Peyer's patch (tissue), 4 donors: ENCODE results near the gene GRIA4. TPM values are rescaled to one million over a fixed set of nuclear protein-coding genes. Genes with fewer than 3 reads are reported as not detected.
"Not testable (repeated sequence)": the region's sequence is repeated elsewhere in the genome, so short reads cannot be mapped to it uniquely, and the experiment has no call there.

Experiments used
- DNase-seq, 3 donors: peaks; one replicate each; pipeline ENCODE4 v3.0.0-alpha.2; 2017 to 2019
- H3K27ac ChIP-seq, 4 donors: fragments of 200-600 bp; sonication (generic); one replicate each; pipeline ENCODE4 v1.5.1; 2016 to 2019
- H3K27me3 ChIP-seq, 2 donors: fragments of 200-600 bp; sonication (generic); one replicate each; pipeline ENCODE4 v1.5.1; 2019
- H3K36me3 ChIP-seq, 3 donors: fragments of 200-600 bp; sonication (generic); one replicate each; pipeline ENCODE4 v1.5.1; 2016 to 2019
- H3K4me1 ChIP-seq, 4 donors: fragments of 200-600 bp; sonication (generic); one replicate each; pipeline ENCODE4 v1.5.1; 2016 to 2019
- H3K4me3 ChIP-seq, 4 donors: fragments of 200-600 bp; sonication (generic); 1 replicate in 3 of 4; 2 replicates in 1 of 4; pipeline ENCODE4 v1.5.1; 2016 to 2019; ENCODE audit warnings: mild to moderate bottlenecking in 1 of 4
- H3K9me3 ChIP-seq, 4 donors: fragments of 200-600 bp; sonication (generic); one replicate each; pipeline ENCODE4 v1.5.1; 2016 to 2019; ENCODE audit warnings: mild to moderate bottlenecking in 1 of 4
- CTCF ChIP-seq, 6 experiments: fragments of 450-650 bp in 4 of 6; fragments of 200-600 bp in 2 of 6; sonication (generic) in 1 of 6; IDR thresholded peaks; one replicate each; pipeline ENCODE4 v1.5.1; 2017 to 2019; ENCODE audit warnings: antibody characterized with exemption in 6 of 6, mild to moderate bottlenecking in 3 of 6, moderate library complexity in 1 of 6
- POLR2A ChIP-seq, 2 donors: fragments of 450-650 bp; IDR thresholded peaks; one replicate each; pipeline ENCODE4 v1.5.1; 2017; ENCODE audit warnings: antibody characterized with exemption in 2 of 2, mild to moderate bottlenecking in 2 of 2, moderate library complexity in 2 of 2
- total RNA-seq, 4 donors: library from RNA; depleted of rRNA; stranded (reverse); fragments of >200 nt; gene quantifications; one replicate each; pipeline ENCODE4 v1.1.0, GENCODE V29; 2016

Gene GRIA4
- total RNA-seq, 4 donors from 2014 or later, result 9.9 to 87.8 (median 36.6) TPM

GRCh38 chr11:105754716-105755115 lies 144.8 kb downstream of the GRIA4 start:
- H3K9me3 ChIP-seq, result no peaks in the 10 kb centered on the region
- no peaks in the 10 kb centered on the region for H3K4me1 ChIP-seq
- no peak for DNase-seq
- H3K4me3 ChIP-seq, result no peak overlapping the region
- H3K27ac ChIP-seq, result no peak overlapping the region
- no peaks in the 10 kb centered on the region for H3K36me3 ChIP-seq
- TF ChIP-seq CTCF (IDR thresholded peaks at IDR 0.05) (no peak), POLR2A (IDR thresholded peaks at IDR 0.05) (no peak)
- H3K27me3 ChIP-seq, result no peaks in the 10 kb centered on the region

GRCh38 chr11:105757107-105757506 lies 147.2 kb downstream of the GRIA4 start:
- Histone ChIP-seq H3K4me1 (no peaks in the 10 kb centered on the region), H3K9me3 (no peaks in the 10 kb centered on the region), H3K4me3 (no peak overlapping the region), H3K36me3 (no peaks in the 10 kb centered on the region), H3K27ac (no peak overlapping the region), H3K27me3 (no peaks in the 10 kb centered on the region)
- TF ChIP-seq POLR2A (IDR thresholded peaks at IDR 0.05) (no peak), CTCF (IDR thresholded peaks at IDR 0.05) (no peak)
- DNase-seq, result no peak

- H3K4me3 ChIP-seq, result no peak overlapping the region
- H3K36me3 ChIP-seq, result no peaks in the 10 kb centered on the region
- no peak for DNase-seq
- H3K4me1 ChIP-seq, result no peaks in the 10 kb centered on the region
- TF ChIP-seq CTCF (IDR thresholded peaks at IDR 0.05), result no peak
- TF ChIP-seq POLR2A (IDR thresholded peaks at IDR 0.05), result no peak
- no peak overlapping the region for H3K27ac ChIP-seq
- H3K9me3 ChIP-seq, result no peaks in the 10 kb centered on the region
- no peaks in the 10 kb centered on the region for H3K27me3 ChIP-seq
These were observed 153.7 kb downstream of the GRIA4 start for GRCh38 chr11:105763594-105763993.

- Histone ChIP-seq H3K27me3 (no peaks in the 10 kb centered on the region), H3K9me3 (no peaks in the 10 kb centered on the region), H3K4me3 (no peak overlapping the region), H3K27ac (no peak overlapping the region), H3K36me3 (no peaks in the 10 kb centered on the region), H3K4me1 (no peaks in the 10 kb centered on the region)
- DNase-seq, result no peak
- TF ChIP-seq POLR2A (IDR thresholded peaks at IDR 0.05) (no peak), CTCF (IDR thresholded peaks at IDR 0.05) (no peak)
These were observed 158.1 kb downstream of the GRIA4 start for GRCh38 chr11:105767931-105768330.

- Histone ChIP-seq H3K4me3 (no peak overlapping the region), H3K36me3 (no peaks in the 10 kb centered on the region), H3K27ac (no peak overlapping the region), H3K27me3 (no peaks in the 10 kb centered on the region), H3K9me3 (no peaks in the 10 kb centered on the region), H3K4me1 (no peaks in the 10 kb centered on the region)
- DNase-seq, result no peak
- no peak for TF ChIP-seq POLR2A (IDR thresholded peaks at IDR 0.05)
- no peak for TF ChIP-seq CTCF (IDR thresholded peaks at IDR 0.05)
These were observed 159.8 kb downstream of the GRIA4 start for GRCh38 chr11:105769627-105770026.

- not testable (repeated sequence) for DNase-seq, H3K36me3 ChIP-seq, H3K4me1 ChIP-seq, H3K9me3 ChIP-seq, H3K27me3 ChIP-seq, H3K27ac ChIP-seq, H3K4me3 ChIP-seq
These were observed 163.6 kb downstream of the GRIA4 start for GRCh38 chr11:105773452-105773851.
